IPS-18c (cell line): ENCODE measurements around the gene SELENOP.

Source experiments
- H3K4me3 ChIP-seq: 2 replicates; pipeline ENCODE4 v1.7.0; 2013; ENCODE audit warnings: low read depth, mild to moderate bottlenecking, low read length, moderate library complexity; ENCODE audit not compliant: insufficient read depth
- H3K9me3 ChIP-seq: one replicate; pipeline ENCODE4 v1.6.1; 2013; ENCODE audit warnings: mild to moderate bottlenecking, low read length, moderate library complexity; ENCODE audit not compliant: control insufficient read depth, insufficient read depth

The SELENOP gene

GRCh38 chr5:42806701-42807262 lies 4.9 kb downstream of the SELENOP start:
- H3K9me3 ChIP-seq: no peaks in the 10 kb centered on the region
- H3K4me3 ChIP-seq: no peak overlapping the region

GRCh38 chr5:42806004-42806700 lies 5.5 kb downstream of the SELENOP start:
- no peak overlapping the region for H3K4me3 ChIP-seq
- no peaks in the 10 kb centered on the region for H3K9me3 ChIP-seq

GRCh38 chr5:42804717-42805339 lies 6.9 kb downstream of the SELENOP start:
- H3K4me3 ChIP-seq: no peak overlapping the region
- H3K9me3 ChIP-seq: no peaks in the 10 kb centered on the region

- Histone ChIP-seq H3K9me3 (no peaks in the 10 kb centered on the region), H3K4me3 (no peak overlapping the region)
These were observed 10.1 kb downstream of the SELENOP start for GRCh38 chr5:42801516-42802166.

- Histone ChIP-seq H3K4me3 (no peak overlapping the region), H3K9me3 (no peaks in the 10 kb centered on the region)
These were observed 10.9 kb downstream of the SELENOP start for GRCh38 chr5:42800748-42801330.

- no peak overlapping the region for H3K4me3 ChIP-seq
- H3K9me3 ChIP-seq: no peaks in the 10 kb centered on the region
These were observed 12.0 kb downstream of the SELENOP start for GRCh38 chr5:42799668-42800114.

- Histone ChIP-seq H3K9me3 (no peaks in the 10 kb centered on the region), H3K4me3 (no peak overlapping the region)
These were observed 12.5 kb downstream of the SELENOP start for GRCh38 chr5:42799241-42799608.

GRCh38 chr5:42798284-42799240 lies 13.1 kb downstream of the SELENOP start:
- no peak overlapping the region for H3K4me3 ChIP-seq
- no peaks in the 10 kb centered on the region for H3K9me3 ChIP-seq

GRCh38 chr5:42791151-42791550 lies 20.5 kb downstream of the SELENOP start:
- Histone ChIP-seq H3K4me3 (no peak overlapping the region), H3K9me3 (no peaks in the 10 kb centered on the region)

- Histone ChIP-seq H3K4me3 (no peak overlapping the region), H3K9me3 (no peaks in the 10 kb centered on the region)
These were observed 23.8 kb downstream of the SELENOP start for GRCh38 chr5:42787845-42788244.

- Histone ChIP-seq H3K9me3 (no peaks in the 10 kb centered on the region), H3K4me3 (no peak overlapping the region)
These were observed 24.6 kb downstream of the SELENOP start for GRCh38 chr5:42787073-42787472.

GRCh38 chr5:42785756-42786155 lies 25.9 kb downstream of the SELENOP start:
- no peak overlapping the region for H3K4me3 ChIP-seq
- no peaks in the 10 kb centered on the region for H3K9me3 ChIP-seq

- H3K4me3 ChIP-seq: no peak overlapping the region
- no peaks in the 10 kb centered on the region for H3K9me3 ChIP-seq
These were observed 27.6 kb downstream of the SELENOP start for GRCh38 chr5:42784132-42784531.

GRCh38 chr5:42781584-42781983 lies 30.1 kb downstream of the SELENOP start:
- Histone ChIP-seq H3K4me3 (no peak overlapping the region), H3K9me3 (no peaks in the 10 kb centered on the region)

GRCh38 chr5:42779083-42779482 lies 32.6 kb downstream of the SELENOP start:
- no peaks in the 10 kb centered on the region for H3K9me3 ChIP-seq
- no peak overlapping the region for H3K4me3 ChIP-seq

- Histone ChIP-seq H3K4me3 (no peak overlapping the region), H3K9me3 (no peaks in the 10 kb centered on the region)
These were observed 39.3 kb downstream of the SELENOP start for GRCh38 chr5:42772265-42772993.
